Mucosa of gallbladder (tissue), 1 donor: ENCODE data around the gene CNTNAP5. TPM values are rescaled to one million over a fixed set of nuclear protein-coding genes. Genes with fewer than 3 reads are reported as not detected.

Source experiments
- DNase-seq: peaks from one replicate; pipeline ENCODE4 v3.0.0-alpha.2; 2020; ENCODE audit warnings: low spot score
- total RNA-seq: library from RNA; stranded (reverse); gene quantifications from one replicate; pipeline ENCODE4 v1.2.1, GENCODE V29; 2021
- donor health status: DM: no; HTN: no; CAD: no.

The CNTNAP5 gene
- total RNA-seq, 1 donor from 2014 or later = 31.7 TPM

DNA sequence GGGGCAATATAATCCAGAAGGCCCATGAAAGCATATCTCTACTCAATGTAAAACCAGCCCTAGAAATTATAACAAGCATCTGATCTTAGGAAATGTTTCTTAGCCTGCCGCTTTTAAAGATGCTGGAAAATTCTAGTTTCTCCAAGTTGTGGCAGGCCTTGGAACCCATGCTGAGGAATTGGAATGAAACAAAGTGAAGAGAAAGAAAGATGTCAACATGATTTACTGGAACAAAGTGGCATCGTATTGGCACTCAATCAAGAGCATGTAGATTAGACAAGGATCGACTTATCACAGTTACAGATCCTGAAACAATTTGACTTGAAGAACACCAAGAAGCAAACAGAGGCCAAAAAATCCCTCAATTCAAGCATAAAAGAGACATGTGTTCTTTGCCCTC, 28.7 kb downstream of the CNTNAP5 start:
- no peak for DNase-seq

DNA sequence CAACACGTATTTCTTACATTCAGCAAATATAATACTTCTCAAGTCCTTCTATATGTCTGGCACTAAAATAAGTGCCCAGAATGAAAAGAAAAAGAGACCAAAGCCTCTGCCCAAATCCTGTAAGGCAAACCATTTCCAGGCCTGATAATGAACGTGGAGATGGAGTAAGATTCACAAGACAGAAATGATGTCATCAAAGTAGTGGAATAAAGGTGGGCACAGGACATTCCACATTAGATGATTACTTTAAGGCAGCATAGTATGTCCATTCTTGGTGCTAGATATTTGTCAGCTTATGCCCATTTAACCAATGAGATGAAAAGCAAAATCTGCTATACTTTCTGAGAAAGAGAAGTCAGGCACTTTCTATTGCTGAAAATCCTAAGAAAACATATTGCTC, 38.5 kb downstream of the CNTNAP5 start:
- no peak for DNase-seq

DNA sequence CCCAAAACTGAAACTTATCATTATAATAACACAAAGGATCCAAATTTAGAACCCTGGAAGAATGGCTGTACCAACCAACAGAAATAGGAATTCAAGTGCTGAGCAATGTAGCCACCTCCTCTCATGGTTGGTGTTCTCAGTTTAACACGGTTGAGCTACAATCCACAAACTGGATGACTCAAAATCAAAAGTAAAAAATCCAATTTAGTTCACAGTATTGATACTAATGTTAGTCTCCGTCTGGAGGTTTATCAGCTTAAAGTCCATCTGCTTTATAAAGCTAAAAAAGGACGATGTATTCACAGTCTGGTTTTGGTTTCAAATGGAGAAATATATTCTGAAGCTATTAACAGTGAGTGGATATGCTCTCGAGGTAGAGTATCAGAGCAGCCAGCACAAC, 40.5 kb downstream of the CNTNAP5 start:
- no peak for DNase-seq

DNA sequence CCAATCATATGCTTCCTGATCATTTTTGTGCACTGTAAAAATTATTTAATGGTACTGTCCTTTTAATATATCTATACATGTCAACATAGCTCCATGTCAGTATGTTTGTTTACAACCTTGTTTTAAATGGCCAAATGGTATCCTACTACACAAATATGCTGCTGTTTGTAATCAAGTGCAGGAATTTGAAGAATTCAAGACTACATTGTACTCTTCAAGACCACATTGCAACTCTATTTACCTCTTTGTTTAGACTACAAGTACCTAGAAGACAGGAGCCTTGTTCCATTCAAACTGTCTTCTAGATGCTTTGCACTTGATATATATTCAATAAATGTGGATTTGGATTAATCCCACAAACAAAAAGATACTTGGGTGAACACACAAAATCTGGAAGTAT, 41.7 kb downstream of the CNTNAP5 start:
- DNase-seq = no peak

DNA sequence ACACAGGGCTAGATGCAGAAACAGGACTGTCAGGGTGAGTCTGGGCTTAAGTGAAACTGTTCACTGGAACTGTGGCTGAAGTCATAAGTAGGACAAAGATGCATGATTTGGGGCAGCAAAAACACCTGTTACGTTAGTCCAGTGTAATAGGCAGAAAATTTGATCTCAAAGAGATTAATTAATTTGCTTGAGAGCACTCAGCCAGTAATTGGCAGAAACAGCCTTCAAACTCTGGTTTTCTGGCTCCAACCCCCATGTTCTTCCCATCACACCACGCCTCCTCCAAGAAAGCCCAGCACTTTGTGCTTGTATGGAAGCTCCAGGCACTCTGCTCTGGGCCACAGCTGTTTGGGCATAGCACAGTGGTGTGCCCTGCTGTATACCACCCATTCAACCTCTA, 54.0 kb downstream of the CNTNAP5 start:
- DNase-seq = no peak

DNA sequence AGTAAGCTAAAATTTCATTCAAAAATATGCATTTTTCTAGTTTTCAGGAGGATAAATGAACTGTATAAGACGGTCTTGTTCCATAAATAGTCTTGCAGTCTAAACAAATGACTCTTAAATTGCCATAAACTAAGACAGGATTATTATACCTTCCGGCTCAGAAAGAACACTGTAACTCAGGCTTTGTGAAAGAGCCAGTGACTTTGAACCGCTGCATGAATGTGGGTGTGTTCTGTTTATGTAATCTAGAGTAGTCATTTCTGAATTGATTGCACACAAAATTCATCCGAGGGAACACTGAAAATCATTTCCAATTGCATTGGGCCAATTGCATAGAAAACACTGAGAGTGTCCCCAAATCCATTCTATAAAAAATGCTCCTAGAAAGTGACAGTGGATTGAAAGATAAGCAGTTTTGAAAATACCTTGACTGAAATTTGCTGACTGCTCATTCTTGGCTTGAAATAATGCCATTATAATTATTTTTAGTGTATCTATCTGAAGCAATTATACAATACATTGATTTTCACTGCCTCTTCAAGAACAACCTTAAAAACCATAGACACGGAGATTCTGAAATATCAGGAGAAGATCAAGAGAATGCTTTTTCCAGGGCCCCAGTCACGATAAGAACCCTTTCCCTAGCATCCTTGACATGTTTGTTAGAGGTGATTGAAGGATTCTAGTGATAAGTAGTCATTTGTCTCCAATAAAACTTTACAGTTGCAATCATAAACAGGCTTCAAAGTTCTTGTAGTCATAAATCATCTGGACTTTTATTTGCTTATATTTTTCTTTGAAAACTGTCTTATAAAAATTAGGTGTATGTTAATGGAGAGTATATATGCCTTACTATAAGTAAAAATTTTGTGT, 55.4 kb downstream of the CNTNAP5 start:
- peak; percentile 27 for DNase-seq

DNA sequence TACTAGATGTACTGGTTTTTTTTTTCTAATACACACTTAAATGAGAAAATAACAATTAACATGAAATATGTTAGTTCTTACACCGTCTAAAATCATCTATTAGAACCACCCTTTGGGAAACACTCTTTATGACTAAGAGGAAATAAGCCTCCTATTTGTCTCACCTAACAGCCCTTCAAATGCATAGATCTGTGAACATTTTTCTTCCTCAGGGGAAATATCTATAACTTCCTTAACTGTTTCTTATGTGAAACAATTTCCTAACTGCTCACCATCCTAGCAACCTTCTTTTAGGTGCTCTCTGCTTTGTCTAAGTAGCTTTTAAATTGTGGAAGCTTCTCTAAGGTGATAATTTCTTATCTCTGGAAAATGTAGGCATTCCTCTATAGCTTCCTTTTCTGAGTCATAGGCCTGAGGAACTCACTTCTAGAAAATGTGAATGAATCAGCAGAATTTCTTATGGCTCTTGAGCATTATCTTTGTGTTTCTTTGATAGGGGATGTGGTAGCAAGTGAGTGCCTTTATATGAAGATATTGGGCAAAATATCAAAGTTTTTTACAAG, 56.1 kb downstream of the CNTNAP5 start:
- no peak for DNase-seq

DNA sequence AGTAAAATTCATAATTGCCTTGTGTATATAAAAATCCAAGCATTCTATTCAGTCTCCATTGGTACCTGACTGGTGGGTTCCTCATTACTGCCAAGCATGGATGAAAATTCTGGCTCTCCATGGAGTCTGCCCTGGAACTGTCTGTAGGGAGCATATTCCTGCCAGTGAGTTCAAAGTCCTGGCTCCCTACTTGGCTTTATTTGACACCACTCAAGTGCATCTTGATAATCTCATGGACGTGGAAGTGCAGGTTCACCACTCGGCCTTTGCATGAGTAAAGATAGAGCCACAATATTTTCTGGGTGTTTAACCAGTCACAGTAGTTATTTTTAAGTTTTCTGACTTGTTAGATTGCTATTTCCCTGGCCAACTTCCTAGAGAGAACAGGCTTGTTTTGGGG, 63.5 kb downstream of the CNTNAP5 start:
- peak; percentile 51 for DNase-seq

DNA sequence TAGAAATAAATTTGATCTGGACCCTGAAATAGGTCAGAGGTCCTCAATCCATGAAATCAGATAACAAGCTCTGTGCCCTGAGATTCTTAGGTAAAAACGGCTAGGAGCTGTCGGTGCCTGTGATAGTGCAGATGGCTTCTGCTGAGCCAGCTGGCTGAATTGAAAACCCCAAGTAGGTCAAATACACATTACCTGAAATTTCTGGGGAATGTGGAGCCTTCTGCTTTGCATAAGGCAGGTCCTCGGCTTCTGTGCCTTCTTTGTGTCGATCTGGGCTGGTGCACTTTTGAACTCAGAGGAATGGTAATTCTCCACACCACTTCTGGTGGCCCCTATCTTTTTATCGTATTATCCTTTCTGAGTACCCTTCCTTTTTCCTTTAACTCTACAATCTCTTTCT, 66.6 kb downstream of the CNTNAP5 start:
- DNase-seq = no peak

DNA sequence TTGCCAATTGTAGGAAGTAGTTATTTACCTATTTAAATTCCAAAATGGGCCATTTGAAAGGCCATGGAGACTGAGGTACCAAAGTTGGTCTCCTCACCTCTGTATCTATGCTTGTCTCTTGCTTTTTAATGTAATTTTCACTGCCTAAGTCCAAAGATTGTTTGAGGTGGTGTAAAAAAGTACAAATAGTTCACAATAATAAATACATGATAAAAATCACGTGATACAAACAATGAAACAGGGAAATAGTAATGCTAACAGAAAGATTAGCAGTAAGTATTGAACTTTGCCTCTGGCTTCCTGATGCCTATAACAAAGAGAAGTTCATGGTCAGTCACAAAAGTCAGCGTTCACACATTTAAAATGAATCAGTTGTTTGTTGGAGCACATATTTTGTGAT, 67.6 kb downstream of the CNTNAP5 start:
- no peak for DNase-seq

DNA sequence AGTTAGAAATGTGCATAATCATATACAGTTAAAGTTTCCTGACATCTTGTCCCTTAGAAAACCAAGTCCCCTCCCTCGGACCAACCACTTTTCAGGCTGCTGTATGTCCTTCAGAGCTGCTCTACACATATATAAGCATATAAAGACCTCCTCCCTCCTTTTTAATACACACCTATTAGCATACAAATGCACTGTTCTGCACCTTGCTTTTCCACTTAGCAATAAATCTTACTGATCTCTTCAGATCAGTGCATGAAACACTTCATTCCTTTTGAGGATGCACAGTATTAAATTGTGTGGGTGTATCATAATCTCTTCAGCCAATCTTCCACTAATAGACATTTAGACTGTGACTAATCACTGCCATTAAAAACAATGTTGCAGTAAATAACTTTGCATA, 79.8 kb downstream of the CNTNAP5 start:
- DNase-seq = no peak

DNA sequence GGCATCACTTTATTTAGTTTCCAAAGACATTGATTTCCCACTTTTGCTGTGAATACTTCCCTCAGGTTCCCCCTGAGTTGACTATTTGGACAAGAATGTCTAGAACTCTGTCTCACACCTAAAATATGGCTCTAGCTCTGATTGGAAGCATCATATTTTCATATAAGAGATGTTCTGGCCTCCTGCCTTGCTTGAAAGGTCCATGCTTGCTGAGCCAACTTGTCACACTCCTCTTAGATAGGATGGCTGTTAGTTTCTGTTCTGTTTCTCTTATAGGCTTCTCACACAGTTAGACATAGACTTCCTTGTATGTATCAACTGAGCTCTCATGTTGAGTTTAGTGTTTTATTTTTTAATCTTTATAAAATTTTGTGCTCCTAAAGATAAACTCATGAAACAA, 87.1 kb downstream of the CNTNAP5 start:
- DNase-seq = no peak

DNA sequence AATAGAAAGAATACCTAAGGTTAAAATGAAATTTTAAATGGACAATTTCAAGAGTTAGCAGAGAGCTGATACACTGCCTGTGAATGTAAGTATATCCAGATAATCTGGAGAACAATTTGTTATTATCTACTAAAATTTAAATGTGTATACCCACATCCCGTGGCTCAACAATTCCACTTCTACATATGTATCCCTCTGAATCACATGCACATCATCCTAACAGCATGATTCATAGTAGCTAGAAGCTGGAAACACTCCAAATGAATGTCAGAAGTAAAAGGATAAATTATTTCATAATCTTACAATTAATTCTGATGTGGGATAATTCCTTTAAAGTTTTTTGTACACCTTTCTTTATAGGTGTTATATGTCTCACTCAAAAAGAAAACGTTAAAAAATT, 87.9 kb downstream of the CNTNAP5 start:
- no peak for DNase-seq

DNA sequence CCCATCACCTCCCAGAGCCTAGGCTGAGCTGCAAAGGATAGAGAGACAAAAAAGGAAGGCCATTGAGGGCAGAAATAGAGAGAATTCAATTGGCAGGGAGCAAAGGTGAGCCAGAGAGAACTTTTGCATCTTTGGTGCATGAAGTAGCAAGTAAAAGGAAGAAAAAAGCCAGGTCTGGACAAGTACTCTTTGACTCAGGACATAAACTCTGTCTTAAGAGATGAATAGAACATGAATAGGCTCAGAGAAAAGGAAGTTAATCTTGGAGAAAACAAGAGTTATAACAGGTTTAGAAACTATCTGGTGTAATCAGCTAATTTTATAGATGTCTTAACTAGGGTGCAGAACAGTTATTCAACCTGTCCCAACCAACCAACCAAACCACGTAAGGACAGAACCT, 95.2 kb downstream of the CNTNAP5 start:
- DNase-seq = no peak

DNA sequence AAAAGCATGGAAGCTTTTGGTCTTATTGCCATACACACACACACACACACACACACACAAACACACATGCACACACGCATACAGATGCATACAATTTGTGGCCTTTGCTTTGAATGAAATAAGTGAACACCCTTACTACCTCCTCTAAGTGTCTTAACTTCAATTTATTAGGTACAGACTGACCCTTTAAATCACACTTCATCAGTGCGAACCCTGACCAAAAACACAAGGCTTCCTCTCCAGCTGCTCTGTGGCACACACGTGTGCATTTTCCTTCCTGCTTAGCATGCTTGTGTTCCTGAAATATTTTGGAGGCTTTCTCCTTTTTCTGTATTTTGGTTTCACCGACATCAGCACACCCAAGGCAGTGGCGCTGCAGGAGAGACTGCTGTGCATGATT, 96.0 kb downstream of the CNTNAP5 start:
- DNase-seq = no peak

DNA sequence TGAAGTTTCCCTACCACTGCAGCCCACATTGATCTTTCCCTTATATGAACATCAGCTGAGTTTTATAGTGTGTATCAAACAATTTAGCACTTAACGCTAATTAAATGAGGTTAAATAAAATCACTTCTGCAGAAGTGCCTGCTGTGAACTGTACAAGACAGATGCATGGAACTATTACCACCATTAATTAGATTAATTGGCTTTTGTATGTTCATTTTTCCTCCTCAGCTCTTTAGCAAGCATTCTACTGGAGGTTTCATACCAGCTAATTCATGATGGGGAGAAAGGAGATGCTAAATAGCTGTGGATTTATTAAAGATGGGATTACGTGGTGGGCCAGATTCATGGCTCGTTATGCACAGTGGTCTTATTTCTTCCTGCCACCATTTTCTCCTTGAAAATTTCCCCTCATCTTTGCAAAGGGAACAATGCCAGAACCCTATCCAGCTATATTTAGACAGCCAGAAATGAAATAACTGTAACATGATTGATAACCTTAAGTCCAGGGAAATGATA, 96.7 kb downstream of the CNTNAP5 start:
- DNase-seq = no peak

DNA sequence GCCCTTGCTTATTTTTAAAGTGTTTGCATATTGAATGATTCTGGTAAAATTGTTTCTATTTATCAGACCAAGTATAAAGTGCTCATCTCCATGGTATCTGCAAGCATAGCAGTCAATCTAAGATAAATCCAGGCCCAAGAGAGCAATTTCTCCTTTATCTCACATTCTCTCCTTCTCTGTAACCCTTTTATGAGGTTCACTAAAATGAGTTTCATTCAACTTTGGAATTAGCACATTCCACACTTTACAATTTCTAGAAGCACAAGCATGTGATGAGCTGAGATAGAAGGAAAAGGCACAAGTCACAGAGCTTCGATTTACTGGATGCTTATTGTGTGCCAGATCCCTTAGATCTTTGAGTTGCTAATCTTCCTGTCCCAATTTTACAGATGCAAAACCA, 97.3 kb downstream of the CNTNAP5 start:
- no peak for DNase-seq

DNA sequence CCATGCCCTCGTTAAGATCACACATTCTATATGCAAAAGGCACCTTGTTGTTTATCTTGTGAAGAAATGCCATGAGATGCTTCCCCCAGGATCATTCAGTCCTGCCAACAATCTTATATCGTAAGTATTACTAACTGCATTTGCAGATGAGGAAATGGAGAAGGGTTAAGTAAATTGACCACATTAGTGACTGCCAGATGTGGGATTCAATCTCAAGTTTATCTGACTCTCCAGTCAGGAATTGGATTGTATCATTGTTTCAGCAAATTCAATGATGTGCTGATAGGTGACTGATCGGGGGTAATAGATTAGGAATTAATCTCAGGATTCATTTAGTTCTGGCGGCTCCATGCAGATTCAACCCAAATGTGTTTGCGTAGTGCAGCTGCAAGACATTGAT, 106.2 kb downstream of the CNTNAP5 start:
- DNase-seq = no peak

DNA sequence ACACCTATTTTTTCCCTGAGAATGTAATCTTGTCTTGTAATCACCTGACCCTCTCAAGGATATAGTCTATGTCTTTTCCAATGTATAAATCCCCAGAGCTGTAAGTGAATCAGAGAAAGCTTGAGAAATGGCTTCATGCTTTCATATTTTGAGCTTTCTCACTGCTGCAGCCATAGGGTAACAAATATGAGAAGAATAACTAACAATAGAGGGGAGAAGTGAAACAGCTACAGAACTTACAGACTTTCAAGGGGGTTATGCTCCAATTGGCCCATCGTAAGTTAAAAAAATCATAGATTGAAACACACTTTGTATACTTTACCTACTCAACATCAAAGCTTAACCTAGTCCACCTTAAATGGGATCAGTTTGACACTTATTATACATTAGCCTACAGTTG, 111.0 kb downstream of the CNTNAP5 start:
- no peak for DNase-seq

DNA sequence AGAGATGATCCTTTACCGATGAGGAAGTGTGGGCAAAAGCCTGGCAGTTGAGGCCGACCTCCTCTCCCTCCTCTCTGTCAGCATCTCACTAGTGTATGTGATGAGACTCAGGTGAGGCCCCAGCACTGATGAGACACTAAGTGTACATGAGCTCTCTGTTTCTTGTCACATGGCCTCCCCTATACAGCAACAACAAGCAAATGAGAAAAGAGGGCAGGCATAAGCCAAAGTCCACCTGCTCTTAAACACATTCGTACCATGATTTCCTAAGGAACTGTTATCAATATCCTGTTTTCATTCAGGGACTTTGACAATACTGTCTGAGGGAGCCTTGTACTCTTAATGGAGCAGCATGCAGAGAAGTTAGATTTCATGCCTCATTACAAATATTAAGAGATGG, 113.0 kb downstream of the CNTNAP5 start:
- no peak for DNase-seq

DNA sequence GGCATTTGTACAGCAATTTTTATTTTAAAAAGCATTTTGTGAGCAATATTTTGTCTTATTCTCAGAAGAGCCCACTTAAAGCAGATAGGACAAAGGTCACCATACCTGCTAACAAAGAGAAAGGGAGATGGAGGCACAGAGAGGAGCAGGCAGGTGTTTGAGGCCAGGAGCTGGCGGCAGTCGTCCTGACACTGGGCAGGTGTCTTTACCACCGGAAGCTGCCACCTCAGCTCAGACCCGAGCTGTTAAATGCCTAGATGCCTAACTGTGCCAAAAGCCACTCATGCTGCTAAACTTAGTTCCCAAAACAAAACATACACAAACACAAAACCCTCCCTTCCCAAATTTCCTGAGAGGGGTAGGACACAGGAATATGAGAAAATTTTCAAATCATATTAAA, 120.9 kb downstream of the CNTNAP5 start:
- no peak for DNase-seq

DNA sequence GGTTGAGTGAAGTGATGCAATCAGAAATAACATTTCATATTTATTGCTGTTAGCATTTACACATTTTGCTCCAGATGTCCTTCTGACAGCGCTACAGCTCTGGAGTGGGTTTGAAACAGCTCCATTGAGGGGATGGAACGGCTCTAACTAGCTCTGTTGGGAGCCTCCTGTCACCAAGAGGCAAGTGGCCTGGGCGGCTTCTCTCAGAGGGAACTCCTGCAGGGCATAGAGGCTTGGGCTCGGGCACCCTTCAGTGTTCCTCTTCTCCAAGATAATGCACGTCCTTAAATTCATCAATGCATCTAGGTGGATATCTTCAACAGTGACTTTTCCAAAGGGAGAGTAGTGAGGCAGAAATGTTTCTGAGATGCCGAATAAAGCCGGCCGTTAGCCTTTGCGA, 122.5 kb downstream of the CNTNAP5 start:
- DNase-seq = no peak

DNA sequence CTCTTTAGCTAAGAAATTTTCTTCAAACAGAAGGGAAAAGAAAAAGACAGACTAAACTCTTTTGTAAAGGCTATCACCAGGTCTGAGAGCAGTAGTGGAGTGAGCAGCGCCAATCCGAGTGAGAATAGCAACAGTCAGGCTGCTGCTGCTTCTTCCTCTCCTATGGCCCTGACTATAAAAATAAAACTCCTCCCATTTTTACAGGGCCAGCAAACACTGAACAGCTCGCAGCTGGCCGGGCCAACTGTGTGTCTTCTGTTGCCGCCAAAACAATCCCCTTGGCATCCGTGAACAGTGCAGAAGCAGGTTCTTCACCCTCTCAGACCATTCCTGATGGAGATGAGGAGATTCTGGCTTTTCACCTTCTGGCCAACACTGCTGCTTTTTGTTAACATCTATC, 124.5 kb downstream of the CNTNAP5 start:
- no peak for DNase-seq

DNA sequence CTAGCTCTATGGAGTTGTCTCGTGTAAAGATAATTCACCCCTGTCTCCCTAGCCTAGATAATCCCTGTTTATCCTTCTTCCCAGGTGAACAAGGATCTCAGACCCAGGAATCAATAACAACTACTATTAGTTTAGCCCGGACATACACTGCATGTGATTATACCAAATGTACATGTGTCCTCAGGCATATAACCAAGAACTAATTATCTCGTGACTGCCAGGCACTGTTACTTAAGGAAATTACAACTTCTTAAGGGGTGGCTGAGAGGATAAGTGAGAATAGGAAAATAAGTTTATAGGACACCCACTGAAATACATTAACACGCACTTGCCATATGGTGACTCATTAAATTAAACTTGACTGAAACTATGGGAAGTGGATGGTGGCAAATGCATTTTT, 126.6 kb downstream of the CNTNAP5 start:
- DNase-seq = no peak
